Mesenteric fat pad (tissue), 1 donor: ENCODE measurements around the gene FAM107A. TPM values are rescaled to one million over a fixed set of nuclear protein-coding genes. Genes with fewer than 3 reads are reported as not detected.
"Not testable (repeated sequence)": the region's sequence is repeated elsewhere in the genome, so short reads cannot be mapped to it uniquely, and the experiment has no call there.

Experiments
- DNase-seq: peaks from one replicate; pipeline ENCODE4 v3.0.0-alpha.2; 2020; ENCODE audit warnings: low spot score
- total RNA-seq: library from RNA; stranded (reverse); fragmentation: NEBNext Ultra II Directional; extraction: Animal tissue kit (Norgen Biotek cat#: 25700); gene quantifications from one replicate; pipeline ENCODE4 v1.2.1, GENCODE V29; 2021
- donor health status: DM: yes; HTN: yes; CAD: no.

The FAM107A gene
- total RNA-seq, 1 donor from 2014 or later, result 39.2 TPM

DNA sequence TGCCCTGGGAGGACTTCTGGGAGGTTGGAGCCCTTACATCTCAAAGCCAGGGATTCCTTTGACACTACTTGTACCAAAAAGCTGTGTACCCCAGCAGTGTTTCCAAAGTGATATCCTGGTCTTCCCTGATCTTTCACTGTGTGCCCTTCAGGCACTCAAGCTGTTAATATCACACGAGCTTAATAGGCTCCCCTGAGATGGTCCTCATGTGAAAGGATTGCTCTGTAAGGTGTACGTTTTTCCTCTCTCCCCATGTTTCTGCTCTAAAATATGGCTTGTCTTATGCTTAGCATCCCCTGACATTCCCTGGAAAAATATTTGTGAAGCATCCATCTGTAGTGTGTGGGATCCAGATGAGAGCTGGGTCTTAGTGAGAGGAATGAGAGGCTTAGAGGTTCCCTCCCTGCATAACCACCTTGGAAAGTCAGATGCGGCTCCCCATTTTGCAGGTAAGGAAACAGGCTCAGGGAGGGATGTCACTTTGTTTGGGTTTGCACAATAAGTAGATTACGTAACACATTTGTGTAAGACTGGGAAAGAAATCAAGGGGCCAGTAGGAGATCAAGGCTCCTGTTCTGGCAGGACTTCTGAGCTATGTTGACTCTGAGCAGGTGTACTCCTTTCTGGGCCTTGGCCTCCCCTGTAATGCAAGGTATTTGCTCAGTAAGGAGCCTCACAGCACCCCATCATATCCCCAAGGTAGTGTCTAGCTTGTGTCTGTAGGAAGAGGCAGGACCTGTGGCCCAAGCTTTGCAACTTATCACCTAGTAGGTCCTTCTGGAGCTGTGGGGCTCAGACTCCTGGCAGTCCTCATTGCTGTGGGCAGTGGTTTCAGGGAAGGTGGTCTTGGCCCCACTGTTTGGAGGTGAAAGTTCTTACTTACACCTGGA is 39.5 kb downstream of the FAM107A start:
- no peak for DNase-seq

DNA sequence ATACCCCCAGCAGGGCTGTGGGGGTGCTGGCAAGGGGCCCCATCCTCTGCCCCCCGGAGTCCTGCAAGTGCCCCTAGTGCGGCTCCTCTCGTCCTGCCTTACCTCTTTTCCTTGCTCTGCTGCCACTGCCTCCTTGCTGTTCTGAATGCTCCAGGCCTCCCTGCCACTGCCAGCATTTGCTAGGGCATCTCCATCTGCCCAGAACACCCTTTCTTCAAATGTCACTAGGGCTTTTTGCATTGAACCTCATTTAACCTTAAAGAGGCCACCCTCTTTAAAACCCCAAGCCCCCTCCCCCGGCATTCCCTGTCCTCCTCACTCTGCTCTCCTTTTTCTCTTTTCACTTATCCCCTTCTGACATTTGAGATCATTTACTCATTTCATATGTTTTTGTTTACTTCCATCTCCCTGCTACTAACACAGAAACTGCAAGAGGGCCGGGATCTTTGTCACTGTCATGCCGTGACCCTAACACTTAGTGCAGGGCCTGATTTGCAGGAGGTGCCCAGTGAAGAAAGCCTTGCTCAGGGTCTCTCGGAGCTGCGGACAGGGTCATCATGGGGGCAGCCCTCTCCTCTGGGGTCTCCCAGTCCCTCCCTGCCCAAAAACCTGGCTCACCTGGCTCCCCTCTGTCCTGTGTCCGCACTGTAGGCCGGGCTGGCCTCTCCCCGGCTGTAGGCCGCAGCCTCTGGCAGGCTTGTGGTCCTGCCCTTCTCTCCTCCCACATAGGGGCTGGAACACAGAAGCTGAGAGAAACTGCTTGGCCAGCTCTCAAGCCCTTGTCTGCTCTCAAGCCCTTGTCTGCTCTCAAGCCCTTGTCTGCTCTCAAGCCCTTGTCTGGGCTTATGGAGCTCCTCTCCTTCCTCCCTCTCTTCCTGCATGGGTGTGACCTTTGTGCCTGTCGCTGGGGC is 40.4 kb downstream of the FAM107A start, which contains the start of gene ACOX2:
Gene ACOX2, minus strand, starts transcription at position 690 of the 911 bp plus-strand sequence. CDS start 2,084 bp downstream, outside the sequence.
- no peak for DNase-seq

DNA sequence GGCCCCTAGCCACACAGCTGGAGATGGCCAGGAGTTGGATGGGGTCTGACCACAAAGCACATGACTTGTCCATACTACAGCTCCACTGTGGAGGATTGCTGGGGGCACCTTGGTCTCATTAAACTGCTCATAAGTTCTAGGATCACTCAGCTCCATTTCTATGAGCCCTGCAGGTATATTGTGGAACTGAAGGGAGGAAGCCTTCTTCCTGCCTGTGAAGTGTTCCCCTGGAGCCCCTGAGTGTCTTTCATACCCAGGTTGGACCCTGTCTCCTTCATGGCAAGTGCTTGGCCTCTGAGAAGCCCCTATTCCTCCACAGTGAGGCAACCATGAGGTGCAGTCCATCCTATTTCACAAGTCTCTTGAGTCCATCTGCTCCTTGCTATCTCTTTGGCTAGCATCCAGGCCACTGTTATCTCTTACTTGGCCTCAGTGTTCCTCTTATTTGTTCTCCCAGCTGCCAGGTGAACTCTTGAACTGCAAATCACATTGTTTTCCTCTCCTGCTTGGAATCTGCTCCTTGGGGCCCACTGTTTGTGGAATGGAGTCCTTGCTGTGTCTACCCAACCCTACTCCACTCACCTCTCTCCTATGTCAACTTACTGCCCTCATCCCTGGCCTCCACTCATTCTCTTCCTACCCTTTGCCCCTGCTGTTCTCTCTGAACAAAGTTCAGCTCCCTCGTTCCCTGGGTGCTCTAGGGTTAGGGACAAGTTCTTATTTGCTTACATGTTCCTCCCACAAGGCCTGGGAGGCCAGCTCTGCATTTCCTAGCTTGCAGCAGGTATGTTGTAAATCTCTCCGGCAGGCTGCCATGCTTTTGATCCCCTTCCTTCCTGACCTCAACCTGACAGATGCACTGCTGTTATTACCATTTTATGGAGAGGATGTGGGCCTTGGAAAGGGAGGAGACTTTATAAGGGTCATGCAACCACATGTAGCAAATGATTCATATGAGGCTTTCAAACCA is 41.4 kb downstream of the FAM107A start:
- DNase-seq, result no peak

DNA sequence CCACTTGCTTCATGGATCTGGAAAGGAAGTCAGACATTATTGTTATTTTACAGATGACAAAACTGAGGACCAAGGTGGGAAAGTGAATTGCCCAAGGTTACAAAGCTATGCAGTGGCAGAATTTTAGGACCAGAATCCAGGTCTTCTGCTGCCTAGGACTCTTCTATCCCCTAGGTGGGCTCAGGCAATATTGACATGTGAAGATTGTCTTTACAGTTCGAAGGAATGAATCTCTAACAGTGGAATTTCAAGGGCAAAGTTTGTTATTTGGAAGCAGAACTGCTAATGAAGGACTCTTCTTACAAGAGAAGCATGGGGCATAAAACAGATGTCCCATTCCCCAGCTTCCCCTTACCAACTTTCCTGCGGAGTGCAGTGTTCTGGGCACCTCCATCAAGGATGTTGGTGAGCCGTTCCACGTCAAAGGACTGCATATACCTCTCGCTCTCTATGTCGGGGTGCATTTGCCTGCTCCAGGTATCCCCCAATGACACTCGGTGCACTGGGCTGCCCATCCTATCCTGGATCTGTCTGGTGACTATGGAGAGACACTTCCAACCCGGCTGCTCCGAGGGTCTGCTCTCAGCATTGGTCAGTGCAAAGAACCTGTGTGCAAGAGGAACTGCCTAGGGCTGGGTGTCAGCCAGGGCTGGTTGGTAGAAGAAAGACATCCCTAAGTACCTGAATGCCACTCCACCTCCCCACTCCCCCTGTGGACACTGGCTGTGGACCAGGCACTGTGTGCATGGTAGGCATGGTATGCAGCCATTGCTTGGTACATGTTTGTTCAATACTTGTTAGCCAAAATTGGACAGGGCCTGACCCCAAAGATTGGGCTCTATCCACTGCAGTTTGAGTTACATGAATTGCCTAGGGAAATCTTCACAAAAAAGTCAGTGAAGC is 42.3 kb downstream of the FAM107A start:
- DNase-seq, result no peak

DNA sequence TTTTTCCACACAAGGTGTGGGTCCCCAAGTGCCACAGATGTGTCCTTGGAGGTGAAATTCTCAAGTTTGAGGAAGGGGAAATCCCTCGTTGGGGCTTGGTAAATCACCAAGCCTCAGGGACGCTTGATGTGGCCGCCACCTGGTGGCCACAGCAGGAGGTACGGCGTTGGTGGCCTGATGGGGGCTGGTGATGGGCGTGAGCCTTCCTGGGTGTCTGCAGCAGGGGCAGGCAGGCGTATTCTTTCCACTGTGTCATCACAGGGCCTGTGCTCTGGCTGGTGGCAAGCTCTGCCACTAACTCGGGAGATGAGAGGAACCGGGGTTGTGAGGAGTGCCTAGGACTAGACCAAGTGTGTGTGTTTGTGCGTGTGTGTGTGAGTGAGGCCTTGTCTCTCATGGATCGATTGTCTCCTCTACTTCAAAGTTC is 44.4 kb downstream of the FAM107A start:
- DNase-seq, result no peak

DNA sequence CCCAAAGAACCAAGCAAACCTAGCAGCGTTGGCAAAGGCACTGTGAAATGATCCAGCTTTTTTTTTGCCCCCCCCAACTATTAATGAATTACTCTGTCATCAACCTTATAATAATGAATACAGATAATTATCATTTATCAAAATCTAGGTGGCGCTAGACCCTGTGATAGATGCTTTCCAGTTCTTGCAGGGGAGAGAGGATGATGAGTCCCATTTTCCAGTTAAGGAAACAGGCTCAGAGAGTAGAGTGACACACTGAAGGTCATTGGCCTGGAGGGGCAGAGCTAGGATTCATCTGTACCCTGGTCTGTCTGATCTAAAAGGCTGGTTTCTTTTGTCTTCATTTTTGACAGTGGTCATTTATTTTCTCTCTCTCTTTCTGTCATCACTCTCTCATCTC is 45.2 kb downstream of the FAM107A start:
- no peak for DNase-seq

DNA sequence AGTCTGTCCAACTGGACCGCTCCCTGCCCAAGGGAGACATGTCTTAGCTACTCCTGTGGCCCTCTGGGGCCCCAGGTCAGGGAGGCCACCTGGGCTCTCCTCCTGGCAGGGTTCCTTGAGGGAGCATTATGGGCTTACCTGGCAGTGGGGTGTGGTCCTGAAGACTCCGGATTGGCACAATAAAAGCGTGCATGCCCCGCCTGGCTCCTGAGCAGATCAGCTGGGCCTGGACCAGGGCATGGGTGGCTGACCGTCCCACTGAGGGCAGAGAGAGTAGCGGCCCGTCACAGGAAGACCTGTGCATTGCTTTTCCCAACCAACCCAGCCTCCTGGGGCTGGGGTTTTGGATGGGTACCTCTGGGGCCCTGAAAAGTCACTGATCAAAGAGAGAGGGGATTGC is 45.6 kb downstream of the FAM107A start:
- DNase-seq, result no peak

DNA sequence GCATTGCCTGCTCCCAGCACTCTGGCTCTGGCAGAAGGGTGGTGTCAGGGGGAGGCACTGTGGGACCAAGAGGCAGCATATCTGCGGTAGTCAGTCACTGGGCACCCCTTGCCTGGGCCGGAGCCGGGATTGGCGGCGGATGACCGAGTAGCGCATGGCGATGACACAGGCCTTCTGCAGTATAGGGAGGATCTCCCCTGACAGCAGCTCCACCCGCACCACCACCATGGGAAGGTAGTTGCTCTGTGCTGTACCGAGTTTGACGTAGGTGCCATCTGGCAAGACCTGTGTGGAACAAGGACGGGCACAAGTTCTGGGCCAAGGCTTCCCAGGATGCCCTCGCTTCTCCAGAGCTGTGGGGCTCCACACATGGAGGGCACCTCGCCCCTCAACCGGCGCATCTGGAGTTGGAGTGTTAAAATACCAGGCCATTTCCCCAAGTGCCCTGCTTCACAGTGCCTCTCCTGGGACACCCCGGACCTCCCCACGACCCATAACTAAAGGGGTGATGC is 46.8 kb downstream of the FAM107A start:
- DNase-seq, result no peak

DNA sequence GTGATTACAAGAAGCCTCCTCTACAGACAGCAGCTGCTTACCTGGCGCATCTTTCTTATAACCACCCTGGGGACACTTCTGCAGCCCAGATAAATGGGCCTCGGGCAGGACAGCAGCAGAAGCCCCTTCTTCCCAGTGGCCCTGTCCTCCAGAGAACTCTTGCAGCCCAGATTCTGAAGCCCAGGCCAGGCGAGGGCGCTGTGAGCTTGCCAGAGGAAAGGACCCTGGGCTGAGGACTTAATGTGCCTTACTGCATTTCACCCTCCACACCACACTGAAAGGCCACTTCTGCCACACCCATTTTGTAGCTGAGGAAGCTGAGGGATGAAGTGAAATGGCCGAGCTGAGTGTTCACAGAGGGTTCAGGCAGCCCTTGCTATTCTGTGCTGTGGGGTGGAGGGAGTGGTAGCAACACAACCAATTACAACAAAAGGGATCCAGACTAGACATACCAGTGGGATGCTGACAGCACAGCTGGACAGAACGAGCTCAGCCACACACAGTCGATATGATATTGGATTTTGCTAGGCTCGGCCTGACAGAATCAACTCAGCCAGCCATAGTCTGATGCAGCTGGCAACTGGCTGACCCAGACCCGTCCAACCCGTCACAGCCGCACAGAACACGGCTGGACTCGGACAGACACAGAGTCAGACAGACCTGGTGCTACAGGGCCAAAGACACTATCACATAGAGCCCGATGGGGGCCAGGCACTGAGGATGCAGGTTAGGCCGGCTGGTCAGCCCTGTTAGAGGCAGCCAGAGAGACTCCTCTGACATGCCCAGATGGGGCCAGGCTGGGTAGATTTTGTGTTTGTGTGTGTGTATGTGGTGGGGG is 47.5 kb downstream of the FAM107A start:
- DNase-seq, result no peak

DNA sequence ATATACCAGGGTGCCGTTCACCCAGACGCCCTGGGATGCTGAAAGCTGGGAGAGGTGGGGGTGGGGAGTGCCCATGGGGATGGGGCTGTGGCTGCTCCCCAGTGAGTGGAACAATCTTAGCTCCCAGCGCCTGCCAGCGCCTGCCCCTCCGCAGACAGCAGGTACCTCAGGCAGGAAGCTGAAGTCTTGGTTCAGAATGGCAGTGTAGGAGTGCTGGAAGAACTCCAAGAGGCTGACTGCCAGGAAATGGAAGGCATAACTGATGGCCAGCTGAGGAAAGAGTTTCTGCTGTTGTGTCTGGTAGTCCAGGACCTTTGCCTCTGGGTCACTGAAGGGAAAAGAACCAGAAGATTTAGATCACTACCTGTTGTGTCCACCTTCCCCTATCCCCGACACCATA is 48.6 kb downstream of the FAM107A start:
- no peak for DNase-seq

DNA sequence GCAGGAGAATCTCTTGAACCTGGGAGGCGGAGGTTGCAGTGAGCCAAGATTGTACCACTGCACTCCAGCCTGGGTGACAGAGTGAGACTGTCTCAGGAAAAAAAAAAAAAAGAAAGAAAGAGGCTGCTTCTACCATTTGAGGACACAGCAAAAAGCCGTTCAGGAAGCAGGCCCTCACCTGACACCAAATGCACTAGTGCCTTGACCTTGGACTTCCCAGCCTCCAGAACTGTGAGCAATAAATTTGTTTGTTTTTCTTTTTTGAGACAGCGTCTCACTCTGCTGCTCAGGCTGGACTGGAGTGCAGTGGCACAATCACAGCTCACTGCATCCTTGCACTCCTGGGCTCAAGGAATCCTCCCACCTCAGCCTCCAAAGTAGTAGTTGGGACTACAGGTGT is 49.8 kb downstream of the FAM107A start:
- not testable (repeated sequence) for DNase-seq

DNA sequence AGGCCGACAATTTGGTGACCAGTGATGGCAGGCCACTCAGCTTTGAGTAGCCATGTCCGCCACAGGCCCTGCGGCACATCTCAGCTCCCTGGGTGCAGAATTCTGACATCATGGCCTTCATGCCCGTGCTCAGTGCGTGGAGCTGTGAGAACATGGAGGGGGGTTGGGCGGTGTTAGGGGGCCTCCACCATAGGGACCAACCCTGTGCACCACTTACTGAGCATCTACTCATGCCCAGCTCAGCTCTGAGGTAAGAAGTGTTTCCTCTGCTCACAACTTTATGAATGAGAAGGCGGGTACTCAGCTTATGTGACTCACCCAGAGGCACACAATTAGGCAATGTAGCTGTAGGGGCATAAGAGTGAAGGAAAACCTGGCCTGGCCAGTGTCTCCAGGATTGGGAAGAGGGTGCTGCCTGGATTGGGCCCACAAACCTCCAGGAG is 50.7 kb downstream of the FAM107A start:
- no peak for DNase-seq

DNA sequence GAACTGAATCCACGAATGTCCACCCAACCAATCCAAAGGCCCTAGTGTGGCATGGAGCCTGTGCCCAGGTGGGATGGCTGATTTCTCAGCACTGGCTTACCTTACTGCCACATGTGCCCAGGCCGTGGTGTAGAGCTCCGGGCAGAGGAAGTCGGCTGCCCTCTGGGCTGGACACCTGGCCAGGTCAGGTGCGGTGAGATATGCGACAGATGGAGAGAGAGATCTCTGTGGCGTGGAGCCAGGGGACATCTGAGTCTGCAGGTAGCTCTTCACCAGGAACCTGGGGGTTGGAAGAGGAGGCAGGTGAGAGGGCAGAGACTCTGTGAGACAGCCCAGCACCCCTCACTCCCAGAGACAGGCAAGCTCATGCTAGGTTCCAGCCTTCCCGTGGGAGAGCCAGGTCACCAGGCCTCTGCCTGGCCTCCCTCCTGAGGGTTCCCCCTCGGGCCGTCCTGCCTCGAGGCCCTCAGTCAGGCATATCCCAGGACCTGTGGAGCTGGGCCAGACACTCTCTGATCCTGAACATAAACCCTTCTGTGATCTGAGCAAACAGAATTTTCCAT is 52.8 kb downstream of the FAM107A start:
- no peak for DNase-seq

DNA sequence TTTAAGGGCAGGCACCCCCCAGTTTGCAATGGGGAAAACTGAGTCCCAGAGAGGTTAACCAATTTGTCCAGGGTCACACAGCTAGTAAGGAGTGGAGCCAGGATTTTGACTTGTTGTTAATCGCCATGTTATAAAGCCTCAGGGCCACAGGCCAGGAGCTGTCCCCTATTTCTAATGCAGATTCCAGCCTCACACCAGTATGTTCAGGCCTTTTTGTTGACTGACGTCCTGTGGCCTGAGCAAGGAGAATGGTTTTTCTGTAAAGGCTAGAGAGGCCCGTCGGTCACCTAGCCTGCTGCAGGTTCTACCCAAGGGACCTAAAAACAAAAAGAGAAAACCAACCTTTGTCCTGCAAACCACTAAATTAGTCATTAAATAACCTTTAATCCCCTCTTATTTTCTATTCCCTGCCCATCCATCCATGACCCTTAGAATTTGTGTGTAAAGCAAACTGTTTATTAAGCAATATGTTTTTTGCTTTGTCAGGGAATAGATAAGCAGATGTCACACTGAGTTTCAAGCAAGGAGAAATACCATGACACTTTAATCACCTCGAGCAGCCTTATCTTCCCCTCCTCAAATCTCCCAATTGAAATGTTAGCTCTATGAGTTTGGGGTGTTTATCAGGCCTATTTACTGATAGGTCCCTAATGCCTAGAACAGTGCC is 54.3 kb downstream of the FAM107A start:
- no peak for DNase-seq

DNA sequence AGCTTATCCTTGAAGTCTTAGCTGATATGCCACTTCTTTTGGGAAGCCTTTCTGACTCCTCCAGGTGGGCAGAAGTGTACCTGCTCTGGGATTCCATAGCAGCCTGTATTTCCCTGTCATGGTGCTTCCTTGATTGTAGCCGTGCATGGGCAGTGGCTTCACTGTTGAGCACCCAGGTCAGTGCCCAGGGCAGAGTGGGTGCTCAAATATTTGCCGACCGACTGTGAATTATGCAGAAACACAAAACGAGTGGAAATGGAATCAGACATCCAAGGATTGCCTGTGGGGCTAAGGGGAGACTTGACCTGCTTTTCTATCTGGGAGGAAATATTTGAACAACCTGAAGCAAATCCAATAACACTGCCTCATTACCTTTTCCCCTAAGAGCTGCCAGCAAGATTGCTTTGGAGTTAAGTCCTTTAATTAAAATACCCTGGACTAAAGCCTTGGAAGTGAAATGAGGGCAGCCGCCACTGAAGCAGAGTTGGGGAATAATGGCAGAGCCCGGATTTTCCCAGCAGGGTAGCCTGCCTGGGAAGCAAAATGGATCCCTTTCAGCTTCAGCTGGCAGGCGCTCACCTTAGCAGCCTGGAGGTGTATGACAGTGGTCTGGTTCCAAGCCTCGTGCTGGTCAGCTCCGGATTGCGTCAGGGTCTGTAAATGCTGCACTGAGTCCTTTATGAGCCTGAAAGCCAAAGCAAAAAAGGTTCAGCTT is 55.1 kb downstream of the FAM107A start:
- no peak for DNase-seq

DNA sequence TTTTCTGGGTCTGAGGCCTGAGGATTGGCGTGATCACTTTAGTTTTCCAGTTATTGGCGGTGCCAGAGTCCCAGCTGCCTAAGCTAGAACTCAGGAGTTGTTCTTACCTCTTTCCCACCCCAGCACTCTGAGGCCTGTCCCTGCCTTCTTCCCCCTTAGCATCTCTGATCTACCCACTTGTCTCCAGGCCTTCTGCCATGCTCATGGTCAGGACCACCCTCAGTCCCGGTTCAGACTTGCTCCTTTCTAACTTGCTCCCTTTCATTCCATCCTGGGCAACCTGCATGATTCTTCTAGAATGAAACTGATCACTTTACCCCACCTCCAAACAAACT is 55.9 kb downstream of the FAM107A start:
- DNase-seq, result no peak
